GM19455 (cell line): ENCODE results near the gene LIN37.
"Not testable (repeated sequence)": the region's sequence is repeated elsewhere in the genome, so short reads cannot be mapped to it uniquely, and the experiment has no call there.

Experiments used
- ATAC-seq: cut with Tn5 transposase; IDR thresholded peaks from one replicate; pipeline ENCODE4 v1.9.1; 2021; ENCODE audit not compliant: unreplicated experiment

LIN37 gene

DNA sequence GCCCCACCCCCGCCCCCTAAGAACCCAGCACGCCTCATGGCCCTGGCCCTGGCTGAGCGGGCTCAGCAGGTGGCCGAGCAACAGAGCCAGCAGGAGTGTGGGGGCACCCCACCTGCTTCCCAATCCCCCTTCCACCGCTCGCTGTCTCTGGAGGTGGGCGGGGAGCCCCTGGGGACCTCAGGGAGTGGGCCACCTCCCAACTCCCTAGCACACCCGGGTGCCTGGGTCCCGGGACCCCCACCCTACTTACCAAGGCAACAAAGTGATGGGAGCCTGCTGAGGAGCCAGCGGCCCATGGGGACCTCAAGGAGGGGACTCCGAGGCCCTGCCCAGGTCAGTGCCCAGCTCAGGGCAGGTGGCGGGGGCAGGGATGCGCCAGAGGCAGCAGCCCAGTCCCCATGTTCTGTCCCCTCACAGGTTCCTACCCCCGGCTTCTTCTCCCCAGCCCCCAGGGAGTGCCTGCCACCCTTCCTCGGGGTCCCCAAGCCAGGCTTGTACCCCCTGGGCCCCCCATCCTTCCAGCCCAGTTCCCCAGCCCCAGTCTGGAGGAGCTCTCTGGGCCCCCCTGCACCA is 38.9 kb downstream of the LIN37 start:
- no peak for ATAC-seq

DNA sequence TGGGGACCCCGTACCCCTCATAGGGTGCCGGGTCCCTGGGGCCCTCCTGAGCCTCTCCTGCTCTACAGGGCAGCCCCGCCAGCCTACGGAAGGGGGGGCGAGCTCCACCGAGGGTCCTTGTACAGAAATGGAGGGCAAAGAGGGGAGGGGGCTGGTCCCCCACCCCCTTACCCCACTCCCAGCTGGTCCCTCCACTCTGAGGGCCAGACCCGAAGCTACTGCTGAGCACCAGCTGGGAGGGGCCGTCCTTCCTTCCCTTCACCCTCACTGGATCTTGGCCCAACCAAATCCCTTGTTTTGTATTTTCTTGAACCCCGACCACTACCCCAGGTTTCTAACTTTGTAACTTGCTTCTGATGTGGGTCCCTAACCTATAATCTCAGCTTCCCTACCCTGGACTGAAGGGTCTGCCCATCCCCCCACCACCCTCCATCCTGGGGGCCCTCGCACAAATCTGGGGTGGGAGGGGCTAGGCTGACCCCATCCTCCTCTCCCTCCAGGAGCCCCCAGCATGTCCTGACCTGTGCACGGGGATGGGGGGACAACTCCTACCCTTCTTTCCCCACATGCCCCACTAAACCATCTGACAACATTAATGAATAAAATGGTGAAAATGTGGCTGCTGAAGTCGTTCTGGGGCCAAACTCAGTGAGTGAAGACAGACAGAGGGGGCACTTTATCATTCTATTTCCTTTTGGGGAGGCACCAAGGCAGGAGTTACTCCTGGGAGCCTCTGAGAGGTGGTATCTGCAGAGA is 40.0 kb downstream of the LIN37 start:
- ATAC-seq = no peak

- no peak for ATAC-seq
Measured at GRCh38 chr19:35789195-35789977, 41.0 kb downstream of the LIN37 start.

- no peak for ATAC-seq
Measured at GRCh38 chr19:35789978-35790944, 41.9 kb downstream of the LIN37 start.

GRCh38 chr19:35790981-35791813 is 42.8 kb downstream of the LIN37 start:
- no peak for ATAC-seq

- no peak for ATAC-seq
Measured at GRCh38 chr19:35791814-35792279, 43.5 kb downstream of the LIN37 start.

DNA sequence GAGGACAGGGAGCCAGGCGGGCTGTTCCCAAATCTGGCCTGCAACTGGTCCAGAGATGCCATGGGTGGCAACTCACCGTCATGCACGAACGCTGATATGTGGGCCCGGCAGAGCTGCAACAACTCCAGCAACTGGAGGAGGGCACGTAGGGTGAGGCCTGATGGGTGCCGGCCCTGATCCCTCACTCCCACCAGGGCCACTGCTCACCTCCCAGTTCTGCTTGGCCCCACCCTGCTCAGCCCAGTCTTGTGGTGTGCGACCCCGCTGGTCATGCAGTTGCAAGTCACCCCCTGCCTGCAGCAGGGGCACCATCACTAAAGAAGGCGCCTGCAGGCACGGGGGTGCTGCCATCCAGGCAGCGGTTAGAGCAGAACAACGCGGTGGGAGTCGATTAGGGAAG is 43.9 kb downstream of the LIN37 start:
- ATAC-seq = no peak

DNA sequence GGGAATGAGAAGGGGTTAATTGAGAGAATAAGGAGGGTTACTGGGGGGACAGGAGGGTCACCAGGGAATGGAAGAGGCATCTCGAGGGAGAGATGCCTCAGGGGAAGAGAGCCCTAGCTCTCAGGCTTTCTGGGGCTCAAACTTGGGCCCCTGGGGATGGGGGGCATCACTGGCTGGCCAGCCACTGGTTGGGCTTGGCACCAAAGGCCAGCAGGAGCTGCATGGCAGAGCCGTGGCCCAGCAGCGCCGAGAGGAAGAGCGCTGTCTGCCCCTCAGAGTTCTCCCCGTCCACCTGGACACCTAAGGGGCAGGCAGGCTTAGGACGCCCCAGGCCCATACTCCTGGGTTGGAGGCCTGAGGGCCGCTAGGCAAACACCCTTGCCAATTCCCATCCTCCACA is 44.5 kb downstream of the LIN37 start:
- ATAC-seq = no peak

- ATAC-seq = no peak
Measured at GRCh38 chr19:35793381-35794165, 45.2 kb downstream of the LIN37 start.

- not testable (repeated sequence) for ATAC-seq
Measured at GRCh38 chr19:35795564-35795963, 47.2 kb downstream of the LIN37 start.

DNA sequence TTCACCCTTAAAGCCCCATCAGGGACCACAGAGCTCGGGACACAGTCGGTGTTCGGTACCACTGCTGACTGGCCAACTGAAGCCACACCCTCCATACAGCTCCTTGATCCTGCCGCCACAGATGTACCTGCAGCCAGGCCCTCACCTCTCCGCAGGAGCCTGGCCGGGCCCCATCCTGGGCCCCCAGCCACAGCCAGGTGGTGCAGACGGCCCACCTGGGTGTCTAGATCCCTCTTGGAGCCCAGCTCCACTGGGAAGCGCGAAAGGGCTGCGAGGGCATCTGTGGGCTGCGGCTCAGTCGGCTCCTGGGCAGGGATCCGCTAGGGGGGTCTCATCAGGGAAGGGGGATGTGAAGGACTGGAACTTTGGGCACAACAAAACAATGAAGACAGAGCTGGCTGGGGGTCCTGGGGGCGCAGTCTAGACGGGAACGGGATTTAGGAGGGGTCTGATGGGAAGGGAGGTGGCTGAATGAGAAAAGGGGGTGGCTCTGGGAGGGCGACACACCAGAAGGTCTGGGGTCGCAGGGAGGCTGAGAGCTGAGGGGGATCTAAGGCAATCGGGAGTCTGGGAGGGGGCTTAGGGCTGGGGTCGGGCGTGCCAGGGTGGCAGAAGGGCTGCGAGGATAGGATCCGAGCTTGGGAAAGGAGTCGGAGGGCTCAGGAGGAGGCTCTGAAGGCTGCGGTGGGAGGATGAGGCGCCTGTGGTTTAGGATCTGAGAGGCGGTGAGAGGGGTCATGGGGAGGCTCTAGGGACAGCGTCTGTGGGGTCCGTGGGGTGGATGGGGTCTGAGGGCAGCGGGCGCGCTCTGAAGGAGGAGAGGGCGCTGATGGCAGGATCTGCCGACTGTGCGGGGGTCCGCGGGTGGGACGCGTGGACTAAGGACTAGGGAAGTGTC is 48.5 kb downstream of the LIN37 start:
- no peak for ATAC-seq

DNA sequence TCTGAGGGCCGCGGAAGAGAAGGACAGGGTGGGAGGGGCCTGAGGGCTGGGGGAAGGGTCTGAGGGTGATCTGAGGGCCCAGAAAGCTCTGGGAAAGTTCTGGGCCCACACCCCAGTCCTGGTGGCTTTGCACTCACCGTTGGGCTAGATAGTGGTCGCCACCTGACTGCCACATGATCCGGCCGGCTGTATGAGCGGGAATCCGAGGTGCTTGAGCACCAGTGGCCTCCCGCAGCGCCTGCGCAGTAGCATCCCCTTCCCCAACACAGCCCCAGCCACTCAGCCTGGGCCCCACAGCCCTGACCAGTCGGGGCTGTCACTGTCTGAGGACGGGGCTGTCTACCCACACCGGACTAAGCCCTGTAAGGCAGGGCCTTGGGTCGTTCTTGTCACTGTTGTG is 49.3 kb downstream of the LIN37 start:
- ATAC-seq = no peak

- no peak for ATAC-seq
Measured at GRCh38 chr19:35801828-35802227, 53.5 kb downstream of the LIN37 start.
